Tibial nerve (tissue), 4 donors: ENCODE measurements around the gene UVSSA.

Experiments used
- CTCF ChIP-seq, 5 experiments: fragments of 200-600 bp in 3 of 5; fragments of 450-650 bp in 2 of 5; sonication (generic) in 3 of 5; IDR thresholded peaks; one replicate each; pipeline ENCODE4 v1.5.1; 2016 to 2019; ENCODE audit warnings: antibody characterized with exemption in 5 of 5, mild to moderate bottlenecking in 3 of 5, moderate library complexity in 2 of 5
- EP300 ChIP-seq, 2 donors: sonication (generic); formaldehyde crosslinking; IDR thresholded peaks; one replicate each; pipeline ENCODE4 v1.6.1; 2017; ENCODE audit warnings: antibody characterized with exemption in 2 of 2, mild to moderate bottlenecking in 1 of 2
- POLR2A ChIP-seq, 2 donors: fragments of 450-650 bp; IDR thresholded peaks; one replicate each; pipeline ENCODE4 v1.6.1; 2017; ENCODE audit warnings: antibody characterized with exemption in 2 of 2, mild to moderate bottlenecking in 2 of 2, moderate library complexity in 2 of 2

GRCh38 chr4:1409491-1410425 lies 62.8 kb downstream of the UVSSA start:
- TF ChIP-seq CTCF (IDR thresholded peaks at IDR 0.05) (no peak), POLR2A (IDR thresholded peaks at IDR 0.05) (no peak), EP300 (IDR thresholded peaks at IDR 0.05) (no peak)
